Heart left ventricle (tissue), 16 donors: ENCODE results near the gene RAPGEF3. TPM values are rescaled to one million over a fixed set of nuclear protein-coding genes. Genes with fewer than 3 reads are reported as not detected.

Experiments used
- ATAC-seq, 4 donors: fragments of 200-7000 bp; cut with Tn5 transposase; one replicate each; pipeline ENCODE4 v1.9.1; 2020 to 2022; ENCODE audit warnings: moderate library complexity in 4 of 4, mild to moderate bottlenecking in 3 of 4, moderate number of reproducible peaks in 1 of 4
- DNase-seq, 5 donors: peaks; one replicate each; pipeline ENCODE4 v3.0.0-alpha.2; 2020
- H3K27ac ChIP-seq, 12 donors: fragments of 200-600 bp; sonication (generic) in 4 of 12; one replicate each; pipeline versions ENCODE4 v1.5.0 to v1.8.0; 2016 to 2022; ENCODE audit warnings: mild to moderate bottlenecking in 2 of 12
- H3K27me3 ChIP-seq, 9 donors: fragments of 200-600 bp; sonication (generic) in 2 of 9; one replicate each; pipeline versions ENCODE4 v1.5.1 to v1.8.0; 2016 to 2022; ENCODE audit warnings: mild to moderate bottlenecking in 3 of 9
- H3K36me3 ChIP-seq, 9 donors: fragments of 200-600 bp; sonication (generic) in 2 of 9; one replicate each; pipeline versions ENCODE4 v1.5.0 to v1.8.0; 2018 to 2022; ENCODE audit warnings: mild to moderate bottlenecking in 2 of 9
- H3K4me1 ChIP-seq, 12 donors: fragments of 200-600 bp; sonication (generic) in 4 of 12; one replicate each; pipeline versions ENCODE4 v1.5.0 to v1.8.0; 2016 to 2022; ENCODE audit warnings: mild to moderate bottlenecking in 3 of 12
- H3K4me3 ChIP-seq, 12 donors: fragments of 200-600 bp; sonication (generic) in 4 of 12; one replicate each; pipeline versions ENCODE4 v1.5.0 to v1.8.0; 2017 to 2022; ENCODE audit warnings: mild to moderate bottlenecking in 9 of 12, moderate library complexity in 4 of 12
- H3K9me3 ChIP-seq, 12 donors: fragments of 200-600 bp; sonication (generic) in 4 of 12; one replicate each; pipeline versions ENCODE4 v1.5.0 to v1.8.0; 2016 to 2022; ENCODE audit warnings: mild to moderate bottlenecking in 1 of 12
- CTCF ChIP-seq, 12 donors: fragments of 200-600 bp; sonication (generic) in 4 of 12; IDR thresholded peaks; one replicate each; pipeline versions ENCODE4 v1.5.0 to v1.8.0; 2018 to 2022; ENCODE audit warnings: antibody characterized with exemption in 12 of 12, mild to moderate bottlenecking in 5 of 12
- POLR2A ChIP-seq, 2 donors: fragments of 450-650 bp; IDR thresholded peaks; one replicate each; pipeline ENCODE4 v1.6.1; 2017; ENCODE audit warnings: antibody characterized with exemption in 2 of 2, mild to moderate bottlenecking in 2 of 2, moderate library complexity in 2 of 2
- WGBS, 4 donors: extraction: QIAGEN DNeasy Blood & Tissue Kit in 2 of 4; methylation state at CpG; one replicate each; pipeline versions ENCODE4 v1.1.5 to v1.1.7; 2013 to 2018; 5-methylcytosine and 5-hydroxymethylcytosine counted together
- intact Hi-C, 10 donors: fragments of 100-400 bp; cut with DNase I; formaldehyde crosslinking; loops; one replicate each; pipeline versions ENCODE4 v1.11.1 to v1.14.2; 2022
- polyA plus RNA-seq, 2 donors: library from polyadenylated mRNA; stranded (reverse); fragments of 200-250 nt; gene quantifications; one replicate each; pipeline ENCODE4 v1.2.3, GENCODE V29; 2013
- total RNA-seq, 9 donors: library from RNA; depleted of rRNA in 2 of 9; stranded (reverse); fragments of >200 nt in 2 of 9; fragmentation: NEBNext Ultra II Directional in 3 of 9; extraction: Animal tissue kit (Norgen Biotek cat#: 25700) in 3 of 9; gene quantifications; one replicate each; pipeline versions ENCODE4 v1.1.0 to v1.2.4, GENCODE V29; 2016 to 2023
- donor health status: ischemic (EF 13 %, LVEDD 7.1; RV severe dilation, severe dysfunction).
- donor health status: healthy with polysubstance abuse.
- donor health status: DM: no; HTN: yes; CAD: no.
- donor health status: DM: no; HTN: no; CAD: no.
- donor health status: ischemic (EF 25% LVEDD 6.9; RV normal size, moderate dysfunction).
- donor health status: ischemic (EF 25% LVEDD 5.7; RV mildly dilated, moderate dysfunction).
- donor health status: healthy.
- donor health status: DM: yes; HTN: yes; CAD: no.
- donor health status: ischemic (EF 35%, LVEDD 5.7; RV mildly dilated, moderate dysfunction).
- donor health status: nonischemic (EF 11% LVEDD 7.7; RV severe dilation, severe dysfunction).
- donor health status: DM: yes; HTN: yes; CAD: no.
- donor health status: PGD.
- donor health status: ischemic (EF 29% LVEDD 5.4; RV normal size, mild dysfunction).
- donor health status: nonischemic (EF 23%, LVEDD 6.1; RV moderate dilation, normal function).

RAPGEF3 gene
- total and polyA plus RNA-seq, 11 donors: 14.5 to 62.1 (median 23.9) TPM

GRCh38 chr12:47807338-47807737, 48.7 kb upstream of the RAPGEF3 start:
- intact Hi-C loops: no loop called here
- Histone ChIP-seq H3K27ac (peak overlapping the region; percentile 37 to 99 (median 98)), H3K4me1 (peaks cover 56 to 100% (median 100%) of the 10 kb centered on the region in 12 donors), H3K36me3 (peaks cover 0 to 20% (median 7%) of the 10 kb centered on the region in 9 donors), H3K4me3 (peak overlapping the region in 1 of 12 donors; percentile 24), H3K9me3 (no peaks in the 10 kb centered on the region), H3K27me3 (no peaks in the 10 kb centered on the region)
- 19 to 32% (median 25%) methylated on average over 5 of the region's 5 CpGs for WGBS, 4 donors
- ATAC-seq (peak; percentile 42 to 65 (median 56)), DNase-seq (peak; percentile 56 to 75 (median 67))
- TF ChIP-seq CTCF (IDR thresholded peaks at IDR 0.05) (no peak), POLR2A (IDR thresholded peaks at IDR 0.05) (no peak)

DNA sequence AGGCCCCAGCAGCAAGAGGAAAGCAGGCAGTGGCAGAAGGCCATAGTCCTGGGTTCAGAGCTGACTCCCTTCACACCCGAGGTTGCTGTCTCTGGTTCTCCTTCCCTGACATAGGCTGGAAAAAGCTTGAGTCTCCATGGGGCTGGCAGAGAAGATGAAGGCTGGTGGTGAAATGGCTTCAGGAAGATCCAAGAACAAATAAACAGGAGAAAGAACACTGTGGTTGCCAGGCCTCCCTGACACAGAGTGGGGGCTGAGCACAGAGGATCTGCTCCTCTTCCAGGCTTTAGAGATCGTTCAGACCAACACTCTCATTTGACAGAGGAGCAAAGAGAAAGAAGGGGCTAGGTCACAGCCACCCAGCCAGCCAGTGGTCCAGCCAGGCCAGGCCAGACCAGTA, 46.7 kb upstream of the RAPGEF3 start:
- 34 to 53% (median 45%) methylated on average over 2 of the region's 2 CpGs for WGBS, 4 donors
- DNase-seq (peak in 1 of 5 donors; percentile 31), ATAC-seq (no peak)
- Histone ChIP-seq H3K4me1 (peaks cover 52 to 100% (median 100%) of the 10 kb centered on the region in 12 donors), H3K9me3 (no peaks in the 10 kb centered on the region), H3K27me3 (no peaks in the 10 kb centered on the region), H3K27ac (peak overlapping the region in 10 of 12 donors; percentile 47 to 99 (median 97)), H3K36me3 (peaks cover 0 to 25% (median 7%) of the 10 kb centered on the region in 9 donors), H3K4me3 (no peak overlapping the region)
- TF ChIP-seq POLR2A (IDR thresholded peaks at IDR 0.05) (no peak), CTCF (IDR thresholded peaks at IDR 0.05) (no peak)
- intact Hi-C loops: no loop called here

DNA sequence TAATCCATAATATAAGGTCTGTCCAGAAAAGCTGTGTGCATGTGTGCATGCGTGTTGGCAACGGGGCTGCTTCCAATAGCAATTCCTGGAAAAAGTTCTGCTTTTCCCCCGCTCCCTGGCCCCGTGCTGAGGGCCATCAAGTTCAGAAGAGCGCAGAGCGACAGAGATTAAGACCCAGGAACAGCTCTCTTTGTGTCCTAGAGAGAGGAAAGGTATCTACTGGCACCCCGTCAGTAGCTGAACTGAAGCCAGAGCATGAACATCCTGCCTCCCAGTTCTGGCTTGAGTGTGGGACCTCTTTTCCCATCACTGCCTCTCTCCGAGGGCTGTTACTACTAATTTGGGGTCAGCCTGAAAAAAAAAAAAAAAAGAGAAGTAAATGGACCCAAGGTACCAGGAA, 45.5 kb upstream of the RAPGEF3 start:
- Histone ChIP-seq H3K9me3 (no peaks in the 10 kb centered on the region), H3K4me1 (peaks cover 53 to 100% (median 100%) of the 10 kb centered on the region in 12 donors), H3K4me3 (no peak overlapping the region), H3K36me3 (peaks cover 0 to 30% (median 7%) of the 10 kb centered on the region in 9 donors), H3K27ac (peak overlapping the region in 10 of 12 donors; percentile 12 to 99 (median 92)), H3K27me3 (no peaks in the 10 kb centered on the region)
- TF ChIP-seq CTCF (IDR thresholded peaks at IDR 0.05): no peak
- TF ChIP-seq POLR2A (IDR thresholded peaks at IDR 0.05): no peak
- WGBS, 4 donors: 12 to 24% (median 19%) methylated on average over 8 of the region's 8 CpGs
- peak in 1 of 5 donors; percentile 36 for DNase-seq
- intact Hi-C loops: loop anchor here in 1 of 10 donors (5.0 kb wide), 1 partner anchor 33 kb away; no protein-coding TSS in a partner anchor
- peak in 2 of 4 donors; percentile 4 to 10 for ATAC-seq

DNA sequence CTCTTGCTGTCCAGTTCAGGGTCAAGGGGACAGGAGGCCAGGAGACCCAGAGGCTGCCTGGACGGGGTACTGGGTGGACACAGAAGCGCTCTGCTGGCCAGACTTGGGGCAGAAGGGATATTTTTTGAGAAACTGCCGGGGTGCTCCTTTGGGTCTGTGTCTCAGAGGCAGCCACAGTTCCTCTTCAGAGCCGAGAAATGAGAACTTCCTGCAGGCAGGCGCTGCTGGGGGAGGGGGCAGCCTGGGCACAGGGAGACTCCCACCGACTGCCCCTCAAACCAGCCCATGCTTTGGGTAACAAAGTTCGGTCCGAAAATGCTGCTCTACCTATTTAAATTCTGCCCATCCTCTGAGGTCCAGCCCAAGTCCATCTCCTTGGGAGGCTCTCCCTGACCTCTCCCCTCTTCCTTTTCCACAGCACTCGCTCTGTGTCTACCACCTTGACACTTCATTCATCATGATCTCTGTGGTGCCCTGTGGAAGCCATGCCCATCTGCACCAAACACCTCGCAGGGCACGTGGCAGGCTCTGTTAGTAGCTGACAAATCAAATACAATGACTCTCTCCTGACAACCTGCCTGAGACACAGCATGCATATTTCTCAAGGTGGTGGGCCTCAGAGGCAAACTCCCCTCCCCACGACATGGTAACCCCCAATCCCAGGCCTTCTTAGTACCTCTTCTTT, 44.7 kb upstream of the RAPGEF3 start:
- TF ChIP-seq POLR2A (IDR thresholded peaks at IDR 0.05) (no peak), CTCF (IDR thresholded peaks at IDR 0.05) (no peak)
- no peak for ATAC-seq
- DNase-seq: peak in 1 of 5 donors; percentile 60
- no peaks in the 10 kb centered on the region for H3K9me3 ChIP-seq
- peaks cover 47 to 100% (median 100%) of the 10 kb centered on the region in 12 donors for H3K4me1 ChIP-seq
- intact Hi-C loops: loop anchor here in 1 of 10 donors (5.0 kb wide), 1 partner anchor 34 kb away; no protein-coding TSS in a partner anchor
- peak overlapping the region in 11 of 12 donors; percentile 36 to 99 (median 73) for H3K27ac ChIP-seq
- WGBS, 4 donors: 59 to 64% (median 61%) methylated on average over 10 to 12 of the region's 12 CpGs
- no peak overlapping the region for H3K4me3 ChIP-seq
- peaks cover 0 to 39% (median 14%) of the 10 kb centered on the region in 9 donors for H3K36me3 ChIP-seq
- no peaks in the 10 kb centered on the region for H3K27me3 ChIP-seq
